Activated naive CD8-positive, alpha-beta T cell treated with anti-CD3 and anti-CD28 coated beads, Interleukin-2, amount 50 U/mL, for 24 hours (primary cell): ENCODE results near the gene STX8.
A peak's percentile ranks its signal among the peaks of the same experiment; 100 is the strongest.
"Not testable (repeated sequence)": the region's sequence is repeated elsewhere in the genome, so short reads cannot be mapped to it uniquely, and the experiment has no call there.

Source experiments
- ATAC-seq: fragments of 150-1000 bp; cut with Tn5 transposase; one replicate; pipeline ENCODE4 v1.10.0; 2021
- DNase-seq: peaks from one replicate; pipeline ENCODE4 v3.0.0; 2021
- H3K27ac Mint-ChIP-seq: one replicate; pipeline ENCODE4 v1.8.0; 2021; ENCODE audit warnings: mild to moderate bottlenecking, mixed read lengths
- H3K27me3 Mint-ChIP-seq: one replicate; pipeline ENCODE4 v1.8.0; 2021; ENCODE audit warnings: mixed read lengths
- H3K36me3 Mint-ChIP-seq: one replicate; pipeline ENCODE4 v1.8.0; 2021; ENCODE audit warnings: low read depth, mixed read lengths
- H3K4me1 Mint-ChIP-seq: one replicate; pipeline ENCODE4 v1.8.0; 2021; ENCODE audit warnings: mixed read lengths
- H3K4me3 Mint-ChIP-seq: one replicate; pipeline ENCODE4 v1.8.0; 2021; ENCODE audit warnings: mild to moderate bottlenecking, moderate library complexity, mixed read lengths
- H3K9me3 Mint-ChIP-seq: one replicate; pipeline ENCODE4 v1.8.0; 2021; ENCODE audit warnings: mixed read lengths

STX8 gene

GRCh38 chr17:9465210-9465921 lies 110.3 kb downstream of the STX8 start:
- DNase-seq = no peak
- H3K27ac Mint-ChIP-seq = no peak overlapping the region
- no peak for ATAC-seq
- no peak overlapping the region for H3K4me3 Mint-ChIP-seq
- no peaks in the 10 kb centered on the region for H3K9me3 Mint-ChIP-seq
- peaks cover 4% of the 10 kb centered on the region for H3K36me3 Mint-ChIP-seq
- no peaks in the 10 kb centered on the region for H3K27me3 Mint-ChIP-seq
- peaks cover 20% of the 10 kb centered on the region for H3K4me1 Mint-ChIP-seq

DNA sequence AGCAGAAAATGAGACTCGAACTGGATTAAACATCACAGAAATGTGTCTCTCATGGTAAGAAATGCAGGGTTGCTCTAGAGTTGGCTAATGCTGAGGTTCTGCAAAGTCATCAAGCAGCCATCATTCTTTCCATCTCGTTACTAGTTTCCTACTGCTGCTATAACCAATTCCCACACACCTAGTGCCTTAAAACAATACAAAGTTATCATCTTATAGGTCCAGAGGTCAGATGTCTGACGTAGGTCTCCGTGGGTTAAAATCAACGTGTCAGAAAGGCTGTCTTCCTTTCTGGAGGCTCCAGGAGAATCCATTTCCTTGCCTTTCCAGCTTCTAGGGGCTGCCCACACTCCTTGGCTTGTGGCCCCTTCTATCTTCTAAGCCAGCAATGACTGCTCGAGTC lies 118.6 kb downstream of the STX8 start:
- H3K4me3 Mint-ChIP-seq = no peak overlapping the region
- peaks cover 6% of the 10 kb centered on the region for H3K36me3 Mint-ChIP-seq

GRCh38 chr17:9456330-9456729 lies 119.3 kb downstream of the STX8 start:
- no peak for DNase-seq
- no peaks in the 10 kb centered on the region for H3K27me3 Mint-ChIP-seq
- peaks cover 6% of the 10 kb centered on the region for H3K36me3 Mint-ChIP-seq
- peaks cover 7% of the 10 kb centered on the region for H3K9me3 Mint-ChIP-seq
- H3K4me1 Mint-ChIP-seq = no peaks in the 10 kb centered on the region
- H3K27ac Mint-ChIP-seq = no peak overlapping the region
- no peak for ATAC-seq
- no peak overlapping the region for H3K4me3 Mint-ChIP-seq

More for the DNA sequence above, 118.6 kb downstream of the STX8 start:
- no peaks in the 10 kb centered on the region for H3K4me1 Mint-ChIP-seq
- H3K9me3 Mint-ChIP-seq = peaks cover 7% of the 10 kb centered on the region
- no peak for DNase-seq
- no peak for ATAC-seq
- no peaks in the 10 kb centered on the region for H3K27me3 Mint-ChIP-seq
- no peak overlapping the region for H3K27ac Mint-ChIP-seq

GRCh38 chr17:9451934-9452333 lies 123.7 kb downstream of the STX8 start:
- Mint-ChIP-seq H3K27me3 (no peaks in the 10 kb centered on the region), H3K27ac (no peak overlapping the region), H3K36me3 (peaks cover 2% of the 10 kb centered on the region), H3K9me3 (no peaks in the 10 kb centered on the region), H3K4me3 (no peak overlapping the region), H3K4me1 (no peaks in the 10 kb centered on the region)
- ATAC-seq (no peak), DNase-seq (no peak)

DNA sequence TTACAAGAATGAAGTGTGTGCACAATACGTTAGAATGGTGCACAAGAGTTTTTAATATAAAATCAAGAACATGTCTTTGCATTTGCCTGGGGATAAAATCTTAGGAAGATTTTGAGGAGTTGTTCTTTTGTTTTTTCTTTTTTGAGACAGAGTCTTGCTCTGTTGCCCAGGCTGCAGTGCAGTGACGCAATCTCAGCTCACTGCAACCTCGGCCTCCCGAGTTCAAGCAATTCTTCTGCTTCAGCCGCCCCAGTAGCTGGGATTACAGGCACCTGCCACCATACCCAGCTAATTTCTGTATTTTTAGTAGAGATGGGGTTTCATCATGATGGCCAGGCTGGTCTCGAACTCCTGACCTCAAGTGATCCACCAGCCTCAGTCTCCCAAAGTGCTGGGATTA lies 128.3 kb downstream of the STX8 start:
- not testable (repeated sequence) for H3K36me3 Mint-ChIP-seq, H3K27ac Mint-ChIP-seq, H3K27me3 Mint-ChIP-seq, ATAC-seq, H3K9me3 Mint-ChIP-seq, DNase-seq, H3K4me3 Mint-ChIP-seq, H3K4me1 Mint-ChIP-seq

DNA sequence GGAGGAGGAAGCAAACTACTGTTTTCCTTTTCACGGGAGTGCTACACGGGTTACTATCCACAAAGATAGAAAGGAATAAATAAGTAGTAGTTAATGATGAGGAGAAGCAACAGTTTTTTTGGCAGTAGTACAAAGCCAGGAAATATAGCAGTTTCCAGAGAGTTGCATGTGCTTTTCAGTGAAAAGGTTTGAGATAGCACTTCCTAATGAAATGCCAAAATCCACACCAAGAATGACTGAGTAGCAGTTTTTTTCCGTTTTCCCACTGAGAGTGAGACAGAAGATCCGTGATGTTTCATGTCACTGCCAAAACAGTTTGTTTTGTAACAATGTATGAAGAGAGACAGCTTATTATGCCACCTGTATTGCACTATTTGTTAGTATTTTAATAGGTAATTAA lies 129.1 kb downstream of the STX8 start:
- ATAC-seq = no peak
- DNase-seq = no peak
- no peaks in the 10 kb centered on the region for H3K4me1 Mint-ChIP-seq
- H3K4me3 Mint-ChIP-seq = no peak overlapping the region
- peaks cover 3% of the 10 kb centered on the region for H3K36me3 Mint-ChIP-seq
- peaks cover 5% of the 10 kb centered on the region for H3K9me3 Mint-ChIP-seq
- H3K27me3 Mint-ChIP-seq = no peaks in the 10 kb centered on the region
- no peak overlapping the region for H3K27ac Mint-ChIP-seq

GRCh38 chr17:9445424-9445823 lies 130.2 kb downstream of the STX8 start:
- no peak overlapping the region for H3K27ac Mint-ChIP-seq
- ATAC-seq (no peak), DNase-seq (no peak)
- H3K27me3 Mint-ChIP-seq = no peaks in the 10 kb centered on the region
- H3K36me3 Mint-ChIP-seq = peaks cover 6% of the 10 kb centered on the region
- no peaks in the 10 kb centered on the region for H3K4me1 Mint-ChIP-seq
- peaks cover 5% of the 10 kb centered on the region for H3K9me3 Mint-ChIP-seq
- H3K4me3 Mint-ChIP-seq = no peak overlapping the region

GRCh38 chr17:9444687-9445086 lies 130.9 kb downstream of the STX8 start:
- no peak overlapping the region for H3K27ac Mint-ChIP-seq
- H3K4me1 Mint-ChIP-seq = no peaks in the 10 kb centered on the region
- peaks cover 5% of the 10 kb centered on the region for H3K9me3 Mint-ChIP-seq
- H3K4me3 Mint-ChIP-seq = no peak overlapping the region
- ATAC-seq (no peak), DNase-seq (no peak)
- H3K27me3 Mint-ChIP-seq = no peaks in the 10 kb centered on the region
- peaks cover 9% of the 10 kb centered on the region for H3K36me3 Mint-ChIP-seq

- Mint-ChIP-seq H3K36me3 (peaks cover 10% of the 10 kb centered on the region), H3K27ac (no peak overlapping the region), H3K4me3 (no peak overlapping the region), H3K27me3 (no peaks in the 10 kb centered on the region), H3K4me1 (no peaks in the 10 kb centered on the region), H3K9me3 (peaks cover 5% of the 10 kb centered on the region)
- DNase-seq = no peak
- no peak for ATAC-seq
Observed at GRCh38 chr17:9443811-9444210, 131.8 kb downstream of the STX8 start.

DNA sequence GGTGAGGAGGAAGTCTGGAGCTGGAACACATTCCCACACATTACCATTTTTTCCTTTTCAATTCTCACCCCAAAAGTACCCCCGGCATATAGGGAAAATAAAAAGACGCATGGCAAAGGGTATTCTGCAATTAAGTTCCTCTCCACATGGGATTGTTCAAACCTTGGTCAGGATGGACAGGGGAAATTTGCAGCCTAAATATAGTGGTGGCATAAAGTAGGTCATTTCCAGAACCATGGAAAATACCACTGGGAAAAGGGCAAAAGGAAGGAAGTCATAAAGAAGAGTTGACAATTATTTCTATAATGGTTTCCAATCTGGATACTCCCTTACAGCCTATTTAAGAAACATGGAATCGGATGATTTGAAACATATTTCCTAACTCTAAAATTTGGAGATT lies 135.8 kb downstream of the STX8 start:
- no peak for ATAC-seq
- Mint-ChIP-seq H3K4me3 (no peak overlapping the region), H3K27me3 (no peaks in the 10 kb centered on the region), H3K9me3 (peaks cover 5% of the 10 kb centered on the region), H3K4me1 (no peaks in the 10 kb centered on the region), H3K27ac (no peak overlapping the region), H3K36me3 (peaks cover 15% of the 10 kb centered on the region)
- no peak for DNase-seq

DNA sequence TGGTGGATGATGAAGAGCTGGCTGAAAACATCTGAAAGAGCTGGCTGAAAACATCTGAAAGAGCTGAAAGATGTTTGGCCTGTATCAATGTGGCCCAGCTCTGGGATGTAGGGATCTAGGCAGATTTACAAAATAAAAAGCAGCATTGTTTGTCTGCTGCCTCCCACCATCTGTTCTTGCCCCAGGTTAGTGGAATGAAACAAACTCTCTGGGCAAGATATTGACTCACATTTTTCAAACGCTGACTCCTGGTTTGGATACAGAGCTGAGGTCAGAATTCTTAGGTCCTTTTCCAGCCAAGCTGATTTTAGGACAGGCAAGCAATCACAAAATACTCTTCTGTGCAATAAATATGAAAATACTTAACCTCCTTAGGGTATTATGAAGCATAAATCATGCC lies 139.0 kb downstream of the STX8 start:
- no peak overlapping the region for H3K4me3 Mint-ChIP-seq
- H3K9me3 Mint-ChIP-seq = no peaks in the 10 kb centered on the region
- no peaks in the 10 kb centered on the region for H3K27me3 Mint-ChIP-seq
- DNase-seq = no peak
- H3K27ac Mint-ChIP-seq = no peak overlapping the region
- no peak for ATAC-seq
- peaks cover 15% of the 10 kb centered on the region for H3K36me3 Mint-ChIP-seq
- peaks cover 17% of the 10 kb centered on the region for H3K4me1 Mint-ChIP-seq

DNA sequence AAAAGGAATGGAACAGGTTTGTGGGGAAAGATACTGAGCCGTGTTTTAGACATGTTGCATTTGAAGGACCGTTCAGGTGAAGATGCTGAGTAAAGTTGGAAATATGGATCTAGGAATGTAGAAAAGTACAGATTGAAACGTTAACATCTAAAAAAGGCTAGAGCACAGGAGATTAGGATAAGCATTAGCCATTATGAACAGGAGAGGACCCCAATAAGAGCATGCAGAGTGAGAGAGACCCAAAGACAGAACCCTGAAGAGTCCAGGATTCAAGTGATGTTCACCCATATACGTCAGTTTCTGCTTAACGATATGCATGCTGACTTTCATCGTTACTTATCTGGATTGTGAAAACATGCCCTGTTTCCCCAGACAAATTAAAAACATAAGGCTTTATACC lies 140.5 kb downstream of the STX8 start:
- no peak overlapping the region for H3K4me3 Mint-ChIP-seq
- H3K9me3 Mint-ChIP-seq = no peaks in the 10 kb centered on the region
- H3K27me3 Mint-ChIP-seq = no peaks in the 10 kb centered on the region
- peaks cover 12% of the 10 kb centered on the region for H3K36me3 Mint-ChIP-seq
- peaks cover 17% of the 10 kb centered on the region for H3K4me1 Mint-ChIP-seq
- ATAC-seq = no peak
- no peak for DNase-seq
- H3K27ac Mint-ChIP-seq = no peak overlapping the region

- H3K36me3 Mint-ChIP-seq = peaks cover 10% of the 10 kb centered on the region
- peaks cover 17% of the 10 kb centered on the region for H3K4me1 Mint-ChIP-seq
- ATAC-seq = no peak
- H3K27ac Mint-ChIP-seq = no peak overlapping the region
- H3K4me3 Mint-ChIP-seq = no peak overlapping the region
- no peaks in the 10 kb centered on the region for H3K9me3 Mint-ChIP-seq
- H3K27me3 Mint-ChIP-seq = no peaks in the 10 kb centered on the region
- no peak for DNase-seq
Observed at GRCh38 chr17:9434642-9435057, 141.0 kb downstream of the STX8 start.

DNA sequence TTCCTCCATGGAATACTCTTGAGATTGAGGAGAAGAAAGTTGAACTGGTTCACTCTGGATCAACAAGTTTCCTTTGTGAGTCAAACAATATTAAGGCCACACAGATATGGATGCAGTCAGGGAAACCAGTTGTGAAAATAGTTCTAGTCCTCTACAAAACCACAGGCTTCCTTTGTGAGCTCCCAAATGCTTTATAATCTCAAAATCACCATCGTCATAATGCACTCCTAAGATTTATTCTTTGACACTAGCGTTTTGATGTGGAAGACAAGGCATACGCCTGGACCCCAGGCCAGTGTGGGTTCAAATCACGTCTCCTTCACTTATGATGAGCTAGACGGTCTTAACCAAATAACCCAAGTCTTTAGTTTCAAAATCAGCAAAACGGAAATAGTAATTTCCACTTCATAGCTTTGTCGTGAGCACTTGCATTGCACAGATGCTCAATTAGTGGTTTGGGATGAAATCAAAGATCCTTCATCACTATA lies 142.6 kb downstream of the STX8 start:
- ATAC-seq = peak; percentile 24
- H3K4me1 Mint-ChIP-seq = peaks cover 17% of the 10 kb centered on the region
- no peak for DNase-seq

DNA sequence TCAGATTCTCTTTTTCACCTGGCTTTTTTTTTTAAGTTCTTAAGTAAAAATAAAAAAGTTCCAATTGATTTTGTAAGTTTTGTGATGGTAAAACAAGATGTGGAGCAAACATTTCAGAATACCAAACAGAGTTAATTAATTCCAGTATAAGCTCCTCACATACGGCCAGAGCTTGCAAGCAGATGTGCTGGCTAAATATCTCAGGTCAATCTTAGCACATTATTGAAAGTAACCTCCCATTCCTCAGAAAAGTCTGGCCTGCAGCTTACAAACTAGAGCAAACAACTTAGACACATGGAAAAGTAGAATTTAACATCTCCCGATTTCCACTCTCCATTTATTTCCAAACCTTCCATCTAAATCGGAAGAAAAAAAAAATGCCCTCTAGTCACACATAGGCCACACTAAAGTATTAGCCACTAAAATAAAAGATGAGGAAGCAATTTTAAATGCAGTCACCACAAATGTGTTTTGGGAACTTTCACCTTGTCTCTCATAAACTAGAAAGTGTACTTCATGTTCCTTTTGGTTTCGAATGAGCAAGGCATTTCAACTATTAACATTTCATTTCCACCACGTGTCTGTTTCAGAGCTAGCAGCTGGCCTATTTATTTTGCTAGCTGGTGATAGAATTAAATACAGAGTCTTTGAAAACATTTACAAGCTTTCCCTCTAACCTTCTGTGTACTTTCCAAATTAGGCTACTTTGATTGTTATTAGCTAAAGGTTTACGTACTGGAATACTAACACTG lies 143.3 kb downstream of the STX8 start:
- Mint-ChIP-seq H3K27ac (no peak overlapping the region), H3K9me3 (no peaks in the 10 kb centered on the region), H3K36me3 (peaks cover 9% of the 10 kb centered on the region), H3K4me1 (peaks cover 17% of the 10 kb centered on the region), H3K4me3 (no peak overlapping the region), H3K27me3 (no peaks in the 10 kb centered on the region)
- DNase-seq = no peak
- ATAC-seq = no peak

More for the DNA sequence above, 142.6 kb downstream of the STX8 start:
- no peaks in the 10 kb centered on the region for H3K9me3 Mint-ChIP-seq
- no peak overlapping the region for H3K4me3 Mint-ChIP-seq
- H3K36me3 Mint-ChIP-seq = peaks cover 9% of the 10 kb centered on the region
- H3K27me3 Mint-ChIP-seq = no peaks in the 10 kb centered on the region
- no peak overlapping the region for H3K27ac Mint-ChIP-seq
